H4 (cell line): ENCODE results near the gene KRTCAP2. TPM values are rescaled to one million over a fixed set of nuclear protein-coding genes. Genes with fewer than 3 reads are reported as not detected.
"Not testable (repeated sequence)": the region's sequence is repeated elsewhere in the genome, so short reads cannot be mapped to it uniquely, and the experiment has no call there.

Experiments
- DNase-seq: peaks from one replicate; pipeline ENCODE4 v3.0.0-alpha.2; 2015; ENCODE audit warnings: low spot score
- total RNA-seq: library from RNA; depleted of rRNA; stranded (reverse); fragments of >200 nt; shearing (Covaris generic); gene quantifications from 2 replicates; pipeline ENCODE4 v1.2.3, GENCODE V29; 2014

KRTCAP2 gene
- total RNA-seq, 1 experiment from 2014 or later: 140 TPM

- no peak for DNase-seq
Observed at GRCh38 chr1:155199792-155200191, 26.7 kb upstream of the KRTCAP2 start.

DNA sequence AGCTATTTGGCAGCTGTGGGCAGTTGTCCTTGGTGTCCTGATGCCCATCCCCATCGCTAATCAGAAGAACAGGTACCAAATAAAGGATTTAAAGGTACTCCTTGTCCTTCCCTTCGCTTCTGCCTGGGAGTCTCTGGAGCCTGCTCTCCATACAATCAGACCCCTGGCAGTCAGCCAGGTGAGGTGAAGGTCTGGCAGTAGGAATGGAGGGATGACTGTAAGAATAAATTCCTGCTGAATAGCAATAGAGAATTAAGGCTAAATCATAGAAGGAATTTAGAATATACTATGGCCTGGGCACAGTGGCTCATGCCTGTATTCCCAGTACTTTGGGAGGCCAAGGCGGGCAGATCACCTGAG lies 25.4 kb upstream of the KRTCAP2 start:
- DNase-seq: no peak

DNA sequence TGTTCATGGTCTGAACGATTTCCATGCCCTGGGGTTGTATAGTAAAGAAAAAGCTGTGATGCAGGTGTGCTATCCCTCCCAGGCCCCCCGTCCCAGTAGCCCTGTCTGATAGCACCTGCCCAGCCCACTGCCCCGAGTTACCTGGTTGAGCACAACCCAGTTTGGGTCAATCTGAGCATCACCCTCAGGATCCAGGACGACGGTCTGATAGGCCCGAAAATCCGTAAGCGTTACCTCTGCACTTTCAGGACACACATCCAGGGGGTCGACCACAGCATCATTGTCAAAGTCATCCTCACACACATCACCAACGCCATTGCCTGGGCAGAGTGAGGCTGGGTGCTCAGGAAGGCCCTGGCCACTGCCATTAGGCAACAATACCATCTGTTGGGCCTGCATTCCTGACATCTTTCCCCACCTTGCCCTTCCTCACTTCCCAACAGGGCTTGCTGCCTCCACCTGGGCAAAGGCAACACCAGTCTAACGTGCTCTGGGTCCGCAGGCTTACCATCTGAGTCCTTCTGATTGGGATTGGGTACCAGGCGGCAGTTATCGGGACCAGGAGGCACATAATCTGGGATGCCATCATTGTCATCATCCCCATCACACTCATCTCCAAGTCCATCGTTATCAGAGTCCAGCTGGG lies 24.9 kb upstream of the KRTCAP2 start:
- no peak for DNase-seq

GRCh38 chr1:155196893-155197638 lies 24.0 kb upstream of the KRTCAP2 start:
- DNase-seq: no peak

- DNase-seq: no peak
Observed at GRCh38 chr1:155196103-155196892, 23.2 kb upstream of the KRTCAP2 start.

DNA sequence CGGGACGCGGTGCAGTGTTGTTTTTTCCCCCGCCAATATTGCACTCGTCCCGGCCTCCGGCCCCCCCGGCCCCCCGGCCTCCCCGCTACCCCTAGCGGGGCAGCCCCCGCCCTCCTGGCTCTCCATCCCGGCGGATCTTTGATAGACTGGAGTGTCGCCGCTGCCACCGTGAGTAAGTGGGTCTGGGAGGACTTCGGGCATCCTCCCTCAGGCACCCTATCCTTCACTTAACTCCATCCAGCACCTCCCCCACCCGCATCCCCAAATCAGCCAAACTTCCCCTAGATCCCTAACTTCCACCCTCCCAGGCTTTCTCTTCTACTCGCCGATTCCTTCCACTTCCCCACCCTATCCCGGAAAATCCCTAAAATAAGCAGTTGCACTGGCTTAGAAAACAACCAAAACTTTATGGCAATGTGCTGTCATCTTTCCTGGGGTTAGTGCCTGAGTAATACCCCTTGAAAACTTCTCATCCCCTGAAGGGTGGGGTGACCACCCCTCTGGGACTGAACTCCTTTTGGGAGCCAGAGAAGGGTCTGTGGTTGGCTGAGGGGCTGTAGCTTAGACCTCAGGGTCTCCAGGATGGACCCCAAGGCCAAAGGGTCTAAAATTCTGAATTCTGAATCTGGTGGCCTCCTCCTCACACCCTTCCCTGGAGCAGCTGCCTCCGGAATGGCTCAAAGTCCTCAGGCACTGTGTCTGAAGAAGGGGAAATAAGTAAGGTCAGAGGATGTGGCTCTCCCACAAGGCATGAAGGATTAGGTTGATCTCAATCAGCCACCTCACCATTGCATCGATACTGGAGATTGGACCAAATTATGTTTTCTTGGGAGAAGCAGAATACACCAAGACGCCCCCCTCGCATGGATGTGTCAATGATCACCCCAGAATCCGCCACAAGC lies 22.3 kb upstream of the KRTCAP2 start:
- no peak for DNase-seq

GRCh38 chr1:155193991-155194240 lies 20.8 kb upstream of the KRTCAP2 start:
- not testable (repeated sequence) for DNase-seq

DNA sequence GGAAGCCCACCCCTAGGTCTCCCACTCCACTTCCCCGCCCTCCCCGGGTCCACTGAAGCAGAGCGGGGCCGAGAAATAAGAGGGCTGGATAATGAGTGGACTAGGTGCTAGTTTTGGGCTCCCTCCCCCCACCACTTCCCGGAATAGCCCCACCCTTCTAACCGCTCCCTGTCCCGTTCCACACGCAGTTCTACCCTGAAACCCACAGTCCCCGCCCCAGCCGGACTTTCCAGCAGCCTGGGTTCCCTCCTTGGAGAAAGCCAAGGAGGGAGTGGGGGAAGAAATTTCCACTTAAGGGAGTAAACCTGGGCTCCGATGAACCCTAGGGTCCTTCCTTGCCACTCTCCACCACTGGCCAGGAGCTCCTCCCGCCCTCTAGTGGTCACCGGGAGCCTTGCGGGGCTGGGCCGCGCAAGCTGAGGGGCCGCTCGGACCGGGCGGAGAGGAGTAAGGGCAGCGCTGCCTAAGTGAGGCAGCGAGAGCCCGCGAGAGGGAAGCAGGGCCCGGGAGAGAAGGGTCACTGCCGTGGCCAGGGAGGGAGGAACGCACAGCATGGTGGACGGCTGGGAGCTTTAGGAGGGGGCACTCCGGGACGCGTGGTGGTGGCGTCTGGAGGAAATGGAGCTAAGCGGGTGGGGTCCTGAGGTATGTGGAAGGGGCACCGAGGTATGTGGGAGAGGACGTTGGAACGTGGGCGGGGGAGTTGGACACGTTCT lies 20.3 kb upstream of the KRTCAP2 start:
- peak; percentile 85 for DNase-seq

DNA sequence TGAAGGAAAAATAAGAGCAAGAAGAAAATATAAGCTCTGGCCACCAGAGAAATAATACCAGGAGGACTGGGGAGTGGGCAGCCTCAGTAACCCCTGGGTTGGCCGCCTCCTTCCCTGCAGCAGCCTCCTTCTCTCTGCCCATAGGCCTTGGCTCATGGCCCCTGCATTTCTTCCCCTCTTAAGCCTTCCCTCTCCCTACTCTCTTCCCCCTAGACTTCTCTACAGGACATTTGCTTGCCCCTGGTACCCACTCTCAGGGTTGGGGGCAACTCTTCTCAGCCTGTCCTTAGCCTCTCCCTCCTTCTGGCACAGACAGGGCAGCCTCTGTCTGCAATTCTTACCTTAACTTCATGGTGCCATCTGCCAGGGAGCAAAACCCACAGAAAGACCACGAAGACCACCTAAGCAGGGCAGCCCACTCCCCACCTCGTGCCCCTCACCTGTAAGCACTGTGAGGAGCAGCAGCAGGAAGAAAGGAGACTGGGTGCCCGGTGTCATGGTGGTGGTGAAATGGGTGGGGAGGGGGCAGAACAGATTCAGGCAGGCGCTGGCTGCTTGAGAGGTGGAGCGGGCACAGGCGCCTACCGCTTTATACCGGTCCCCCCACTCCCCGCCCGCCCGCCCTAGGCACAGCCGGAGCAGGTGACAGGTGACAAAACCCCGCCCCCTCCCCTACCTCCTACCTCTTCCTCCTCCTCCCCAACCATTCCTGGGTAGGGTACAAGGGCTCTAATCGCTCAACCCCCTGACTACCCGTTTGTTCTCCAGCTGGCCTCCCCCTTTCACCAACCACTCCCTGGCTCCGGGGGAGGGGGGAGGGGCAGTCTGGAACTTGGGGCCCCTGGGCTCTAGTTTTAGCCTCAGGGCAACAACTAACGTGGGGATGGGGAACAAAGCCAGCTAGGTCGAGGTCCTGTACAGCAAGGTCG lies 19.5 kb upstream of the KRTCAP2 start:
- no peak for DNase-seq

DNA sequence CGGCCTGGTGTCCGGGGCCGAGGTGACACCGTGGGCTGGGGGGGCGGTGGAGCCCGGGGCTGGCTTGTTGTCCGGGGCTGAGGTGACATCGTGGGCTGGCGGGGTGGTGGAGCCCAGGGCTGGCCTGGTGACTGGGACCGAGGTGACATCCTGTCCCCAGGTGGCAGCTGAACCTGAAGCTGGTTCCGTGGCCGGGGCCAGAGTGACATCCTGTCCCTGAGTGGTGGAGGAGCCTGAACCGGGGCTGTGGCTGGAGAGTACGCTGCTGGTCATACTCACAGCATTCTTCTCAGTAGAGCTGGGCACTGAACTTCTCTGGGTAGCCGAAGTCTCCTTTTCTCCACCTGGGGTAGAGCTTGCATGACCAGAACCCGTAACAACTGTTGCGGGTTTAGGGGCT lies 18.8 kb upstream of the KRTCAP2 start:
- no peak for DNase-seq

- not testable (repeated sequence) for DNase-seq
Observed at GRCh38 chr1:155189926-155190325, 16.8 kb upstream of the KRTCAP2 start.

- no peak for DNase-seq
Observed at GRCh38 chr1:155188268-155188667, 15.2 kb upstream of the KRTCAP2 start.

GRCh38 chr1:155187456-155187891 lies 14.4 kb upstream of the KRTCAP2 start:
- no peak for DNase-seq

GRCh38 chr1:155186794-155187455 lies 13.8 kb upstream of the KRTCAP2 start:
- no peak for DNase-seq

DNA sequence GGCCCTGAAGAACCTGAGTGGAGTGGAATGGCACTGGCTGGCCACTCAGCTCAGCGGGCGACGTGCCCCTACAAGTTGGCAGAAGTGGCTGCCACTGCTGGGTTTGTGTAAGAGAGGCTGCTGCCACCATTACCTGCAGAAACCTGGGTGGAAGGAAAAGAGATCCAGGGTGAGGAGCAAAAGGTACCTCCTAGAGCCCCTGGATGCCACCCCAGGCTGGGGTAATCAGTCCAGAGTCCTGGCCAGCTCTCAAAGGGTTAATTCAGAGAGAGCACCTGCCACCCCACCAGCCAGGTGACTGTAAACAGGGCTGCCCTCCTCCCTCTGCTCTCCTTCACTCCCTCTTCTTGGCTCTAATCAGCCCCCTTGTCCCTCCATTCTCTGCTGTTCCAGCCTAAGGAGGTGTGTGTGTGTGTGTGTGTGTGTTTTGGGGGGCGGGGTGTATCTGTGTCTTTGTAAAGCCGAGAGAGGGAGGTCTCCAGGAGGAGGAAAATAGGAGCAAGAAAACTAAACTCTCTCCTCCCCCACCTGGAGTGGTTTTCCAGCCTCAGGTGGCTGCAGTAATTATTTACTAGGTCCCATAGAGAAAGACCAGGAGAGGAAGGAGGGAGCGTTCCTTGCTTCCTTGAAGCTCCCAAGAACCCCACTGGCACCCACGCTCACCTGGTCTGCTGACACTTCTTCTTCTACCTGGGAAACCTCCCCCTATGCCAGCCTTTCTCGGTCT lies 13.1 kb upstream of the KRTCAP2 start:
- DNase-seq: no peak

- DNase-seq: no peak
Observed at GRCh38 chr1:155185783-155186066, 12.6 kb upstream of the KRTCAP2 start.

- no peak for DNase-seq
Observed at GRCh38 chr1:155184835-155185782, 12.0 kb upstream of the KRTCAP2 start.

DNA sequence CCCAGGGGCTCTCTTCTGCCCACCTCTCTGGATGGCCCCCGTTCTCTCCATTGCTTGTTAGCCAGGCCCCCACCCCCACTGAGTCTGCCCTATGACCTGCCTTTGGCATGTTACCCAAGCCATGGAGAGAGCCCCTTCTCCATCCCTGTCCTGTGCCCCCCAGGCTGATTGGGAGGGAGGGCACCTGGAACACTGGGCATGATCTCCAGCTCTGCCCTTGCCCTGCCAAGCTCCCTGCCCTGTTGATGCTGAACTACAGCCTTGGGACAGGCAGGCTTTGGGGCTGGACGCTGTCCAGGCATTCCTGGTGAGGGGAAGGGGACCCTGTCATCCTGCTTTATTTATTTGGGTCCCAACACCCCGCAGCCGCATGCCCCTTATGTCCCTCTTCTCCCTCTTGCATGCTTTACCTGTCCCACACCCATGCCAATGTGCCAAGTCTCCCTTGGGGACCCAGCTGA lies 11.3 kb upstream of the KRTCAP2 start:
- DNase-seq: no peak
